ENCODE data around the gene GEMIN4.
A peak's percentile ranks its signal among the peaks of the same experiment; 100 is the strongest.

The GEMIN4 gene

GRCh38 chr17:781805-782731, 30.0 kb upstream of the GEMIN4 start, which contains the start of the genes GLOD4 and MRM3:
Gene GLOD4, minus strand, starts transcription at chr17:782280. Its CDS starts 25 bp downstream, at chr17:782255.
Gene MRM3, plus strand, starts transcription at chr17:782353. Its CDS starts 26 bp downstream, at chr17:782379.
- peak within 1 kb of the TSS; percentile 90 for H3K9ac ChIP-seq (ENCODE audit: low read depth, low read length)
- H3K4me2 ChIP-seq (ENCODE audit: insufficient read depth, low read length) = peak within 1 kb of the TSS; percentile 91
- peak within 1 kb of the TSS; percentile 87 for H2AFZ ChIP-seq (ENCODE audit: low read depth, low read length)
- H3K27me3 ChIP-seq (ENCODE audit: insufficient read depth, low read length, poor library complexity) = no peaks in the 10 kb centered on the region
- H3K36me3 ChIP-seq (ENCODE audit: insufficient read depth, low read length) = peaks cover 44% of the 10 kb centered on the region
- peaks cover 81% of the 10 kb centered on the region for H3K79me2 ChIP-seq (ENCODE audit: insufficient read depth, low read length)
- ATAC-seq (ENCODE audit: insufficient read depth, low read depth) (peak; percentile 92), DNase-seq (peak; percentile 90)
- H4K20me1 ChIP-seq (ENCODE audit: insufficient read depth, low read length) = peaks cover 10% of the 10 kb centered on the region; the same call in 1 of the 2 replicates
- peak within 1 kb of the TSS; percentile 81 to 96 for H3K4me3 ChIP-seq (ENCODE audit: low read depth in 1 of 2, low read length in 2 of 2)
- TF ChIP-seq EZH2 (IDR thresholded peaks at IDR 0.05; ENCODE audit: borderline replicate concordance, low read depth, low read length, severe bottlenecking) (no peak), CTCF (IDR thresholded peaks at IDR 0.05; ENCODE audit: borderline replicate concordance, extremely low read depth, low read length, poor library complexity, severe bottlenecking) (peak; percentile 14)
- peak within 1 kb of the TSS; percentile 82 for H3K27ac ChIP-seq (ENCODE audit: low read length)
- peaks cover 39% of the 10 kb centered on the region for H3K4me1 ChIP-seq (ENCODE audit: insufficient read depth, low read length)
- H3K9me3 ChIP-seq (ENCODE audit: insufficient read depth, low read length, severe bottlenecking) = no peaks in the 10 kb centered on the region

- peaks cover 66% of the 10 kb centered on the region for H3K79me2 ChIP-seq (ENCODE audit: insufficient read depth, low read length)
- H3K27ac ChIP-seq (ENCODE audit: low read length) = no peak overlapping the region
- no peak overlapping the region for H3K9ac ChIP-seq (ENCODE audit: low read depth, low read length)
- H2AFZ ChIP-seq (ENCODE audit: low read depth, low read length) = no peak overlapping the region
- H4K20me1 ChIP-seq (ENCODE audit: insufficient read depth, low read length) = peaks cover 3% of the 10 kb centered on the region; the same call in 1 of the 2 replicates
- no peak for TF ChIP-seq CTCF (IDR thresholded peaks at IDR 0.05; ENCODE audit: borderline replicate concordance, extremely low read depth, low read length, poor library complexity, severe bottlenecking)
- TF ChIP-seq EZH2 (IDR thresholded peaks at IDR 0.05; ENCODE audit: borderline replicate concordance, low read depth, low read length, severe bottlenecking) = no peak
- H3K36me3 ChIP-seq (ENCODE audit: insufficient read depth, low read length) = peaks cover 61% of the 10 kb centered on the region
- no peak overlapping the region for H3K4me3 ChIP-seq (ENCODE audit: low read depth in 1 of 2, low read length in 2 of 2)
- DNase-seq = no peak
- no peak overlapping the region for H3K4me2 ChIP-seq (ENCODE audit: insufficient read depth, low read length)
- ATAC-seq (ENCODE audit: insufficient read depth, low read depth) = no peak
- H3K4me1 ChIP-seq (ENCODE audit: insufficient read depth, low read length) = peaks cover 21% of the 10 kb centered on the region
- no peaks in the 10 kb centered on the region for H3K9me3 ChIP-seq (ENCODE audit: insufficient read depth, low read length, severe bottlenecking)
- no peaks in the 10 kb centered on the region for H3K27me3 ChIP-seq (ENCODE audit: insufficient read depth, low read length, poor library complexity)
These were observed 26.0 kb upstream of the GEMIN4 start for GRCh38 chr17:778096-778495.

GRCh38 chr17:774313-774584, 22.2 kb upstream of the GEMIN4 start:
- Histone ChIP-seq H3K79me2 (ENCODE audit: insufficient read depth, low read length) (peaks cover 29% of the 10 kb centered on the region), H3K4me3 (ENCODE audit: low read depth in 1 of 2, low read length in 2 of 2) (no peak overlapping the region), H3K9ac (ENCODE audit: low read depth, low read length) (no peak overlapping the region), H3K4me1 (ENCODE audit: insufficient read depth, low read length) (no peaks in the 10 kb centered on the region), H3K27me3 (ENCODE audit: insufficient read depth, low read length, poor library complexity) (no peaks in the 10 kb centered on the region), H3K4me2 (ENCODE audit: insufficient read depth, low read length) (no peak overlapping the region), H3K27ac (ENCODE audit: low read length) (no peak overlapping the region), H2AFZ (ENCODE audit: low read depth, low read length) (no peak overlapping the region), H3K36me3 (ENCODE audit: insufficient read depth, low read length) (peaks cover 93% of the 10 kb centered on the region), H3K9me3 (ENCODE audit: insufficient read depth, low read length, severe bottlenecking) (no peaks in the 10 kb centered on the region), H4K20me1 (ENCODE audit: insufficient read depth, low read length) (peaks cover 3% of the 10 kb centered on the region; the same call in 1 of the 2 replicates)
- ATAC-seq (ENCODE audit: insufficient read depth, low read depth) = no peak
- DNase-seq = no peak
- TF ChIP-seq EZH2 (IDR thresholded peaks at IDR 0.05; ENCODE audit: borderline replicate concordance, low read depth, low read length, severe bottlenecking) (no peak), CTCF (IDR thresholded peaks at IDR 0.05; ENCODE audit: borderline replicate concordance, extremely low read depth, low read length, poor library complexity, severe bottlenecking) (no peak)
